ENCODE measurements around the gene PDS5B.

PDS5B gene

GRCh38 chr13:32731074-32731473, 144.8 kb downstream of the PDS5B start:
- no peak for DNase-seq

DNA sequence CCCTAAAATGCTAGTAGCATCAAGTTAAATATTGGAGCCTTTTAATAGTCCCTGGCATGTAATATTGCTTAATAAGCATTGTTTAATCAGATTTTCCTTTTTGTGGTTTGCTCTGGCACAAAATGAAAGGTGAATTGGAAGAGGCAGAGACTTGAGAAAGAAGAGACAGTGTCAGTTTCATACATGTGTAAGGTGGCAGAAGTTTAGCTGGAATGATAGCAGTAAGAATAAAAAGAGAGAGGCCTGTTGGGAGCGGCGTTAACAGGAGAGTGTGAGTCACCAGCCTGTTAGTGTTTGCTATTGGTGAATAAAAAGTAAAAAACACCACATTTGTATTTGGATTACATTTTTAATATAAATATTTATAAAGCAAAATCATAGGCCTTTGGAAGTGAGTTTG, 145.3 kb downstream of the PDS5B start:
- DNase-seq: no peak

- DNase-seq: no peak
Observed at GRCh38 chr13:32733690-32734089, 147.4 kb downstream of the PDS5B start.

DNA sequence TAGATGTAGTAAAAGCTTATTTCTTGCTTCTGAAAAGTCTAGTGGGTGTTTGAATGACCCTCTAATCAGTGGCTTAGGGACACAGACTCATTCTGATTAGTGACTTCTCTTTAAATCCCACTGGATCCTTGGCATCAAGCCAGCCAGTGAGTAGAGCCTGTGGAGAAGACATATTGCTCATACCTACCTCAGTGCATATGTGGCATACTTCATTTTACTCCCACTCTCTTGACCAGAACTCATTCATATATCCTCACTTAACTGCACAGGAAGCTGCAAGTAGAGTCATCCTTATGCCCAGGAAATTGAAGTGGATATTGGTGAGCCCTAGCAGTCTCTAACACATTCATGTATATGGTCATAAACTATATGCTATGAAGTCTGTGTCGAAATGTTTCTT, 148.3 kb downstream of the PDS5B start:
- no peak for DNase-seq

GRCh38 chr13:32735859-32736258, 149.6 kb downstream of the PDS5B start:
- no peak for DNase-seq

GRCh38 chr13:32736648-32737047, 150.4 kb downstream of the PDS5B start:
- no peak for DNase-seq

DNA sequence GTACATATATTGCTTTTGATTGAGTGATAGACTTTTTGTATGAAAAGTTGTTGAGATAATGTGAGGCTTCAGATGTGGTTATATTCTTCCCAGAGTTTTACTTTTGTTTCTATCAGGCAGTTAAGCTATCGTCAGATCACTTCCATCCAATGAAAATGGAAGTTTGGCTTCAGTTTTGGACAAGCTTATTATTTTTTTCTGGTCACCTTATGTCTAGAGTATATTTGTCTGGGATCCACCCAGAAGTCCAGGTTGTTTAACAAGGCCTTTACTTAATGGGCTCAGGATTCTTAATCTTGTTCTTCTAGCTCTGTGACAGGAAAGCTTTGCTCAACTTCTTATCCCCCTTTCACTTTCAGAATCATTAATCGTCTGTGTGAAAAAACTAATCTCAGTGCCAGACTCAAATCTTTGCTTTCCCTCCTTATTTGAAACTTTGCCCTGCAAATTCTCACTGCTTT, 150.9 kb downstream of the PDS5B start:
- DNase-seq: no peak

DNA sequence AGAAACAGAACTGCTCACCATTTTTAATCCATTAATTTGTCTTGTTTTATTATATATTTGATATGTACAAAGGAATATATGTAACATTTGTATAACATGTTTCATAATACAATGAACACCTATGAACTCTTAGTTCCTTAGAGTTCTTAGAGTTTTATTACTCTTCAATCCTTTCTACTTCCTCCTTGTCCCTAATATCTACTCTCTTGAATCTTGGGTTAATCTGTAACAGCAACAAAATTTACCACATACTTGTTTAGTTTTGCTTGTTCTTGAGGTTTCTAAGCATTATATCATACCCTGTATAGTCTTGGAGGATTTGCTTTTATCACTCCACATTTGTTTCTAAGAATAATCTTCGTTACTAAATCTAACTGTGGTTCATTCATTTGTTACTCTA, 151.4 kb downstream of the PDS5B start:
- DNase-seq: no peak

DNA sequence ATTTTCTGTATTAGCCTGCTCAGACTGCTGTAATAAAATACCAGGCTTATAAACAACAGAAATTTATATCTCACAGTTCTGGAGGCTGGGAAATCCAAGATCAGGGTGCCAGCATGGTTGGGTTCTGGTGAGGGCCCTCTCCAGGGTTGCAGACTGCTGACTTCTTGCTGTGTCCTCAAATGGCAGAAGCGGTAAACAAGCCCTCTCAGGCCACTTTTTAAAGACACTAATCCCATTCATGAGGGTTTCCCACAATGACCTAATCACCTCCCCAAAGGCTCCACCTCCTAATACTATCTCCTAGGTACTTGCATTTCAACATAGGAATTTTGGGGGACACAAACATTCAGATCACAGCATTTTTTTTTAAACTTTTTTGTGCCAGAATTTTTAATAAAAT, 159.3 kb downstream of the PDS5B start:
- DNase-seq: no peak

- DNase-seq: no peak
Observed at GRCh38 chr13:32746474-32746873, 160.2 kb downstream of the PDS5B start.

- DNase-seq: no peak
Observed at GRCh38 chr13:32748305-32748704, 162.1 kb downstream of the PDS5B start.

DNA sequence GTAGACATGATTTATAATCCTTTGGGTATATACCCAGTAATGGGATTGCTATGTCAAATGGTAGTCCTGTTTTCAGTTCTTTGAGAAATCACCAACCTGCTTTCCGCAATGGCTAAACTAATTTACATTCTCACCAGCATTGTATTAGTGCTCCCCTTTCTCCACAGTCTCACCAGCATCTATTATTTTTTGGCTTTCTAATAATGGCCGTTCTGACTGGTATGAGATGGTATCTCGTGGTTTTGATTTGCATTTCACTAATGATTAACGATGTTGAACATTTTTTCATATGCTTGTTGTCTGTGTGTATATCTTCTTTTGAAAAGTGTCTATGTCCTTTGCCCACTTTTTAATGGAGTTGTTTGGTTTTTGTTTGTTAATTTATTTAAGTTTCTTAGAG, 165.1 kb downstream of the PDS5B start:
- DNase-seq: no peak

DNA sequence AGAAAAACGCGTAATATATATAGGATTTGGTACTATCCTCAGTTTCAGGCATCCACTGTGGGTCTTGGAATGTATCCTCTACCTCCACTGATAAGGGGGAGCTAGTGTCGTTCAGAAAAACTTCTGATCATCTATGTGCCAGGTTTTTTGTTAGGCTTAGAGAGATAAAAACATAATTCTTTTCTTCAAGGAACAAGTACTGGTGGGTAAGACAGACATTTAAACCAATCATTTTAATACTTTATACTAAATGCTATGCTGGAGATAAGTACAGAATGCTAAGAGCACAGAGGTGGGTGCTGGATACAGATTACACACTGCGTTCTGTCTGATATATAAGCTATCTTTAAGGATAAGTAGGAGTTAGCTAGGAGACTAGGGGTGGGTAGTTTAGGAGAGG, 166.1 kb downstream of the PDS5B start:
- DNase-seq: no peak

DNA sequence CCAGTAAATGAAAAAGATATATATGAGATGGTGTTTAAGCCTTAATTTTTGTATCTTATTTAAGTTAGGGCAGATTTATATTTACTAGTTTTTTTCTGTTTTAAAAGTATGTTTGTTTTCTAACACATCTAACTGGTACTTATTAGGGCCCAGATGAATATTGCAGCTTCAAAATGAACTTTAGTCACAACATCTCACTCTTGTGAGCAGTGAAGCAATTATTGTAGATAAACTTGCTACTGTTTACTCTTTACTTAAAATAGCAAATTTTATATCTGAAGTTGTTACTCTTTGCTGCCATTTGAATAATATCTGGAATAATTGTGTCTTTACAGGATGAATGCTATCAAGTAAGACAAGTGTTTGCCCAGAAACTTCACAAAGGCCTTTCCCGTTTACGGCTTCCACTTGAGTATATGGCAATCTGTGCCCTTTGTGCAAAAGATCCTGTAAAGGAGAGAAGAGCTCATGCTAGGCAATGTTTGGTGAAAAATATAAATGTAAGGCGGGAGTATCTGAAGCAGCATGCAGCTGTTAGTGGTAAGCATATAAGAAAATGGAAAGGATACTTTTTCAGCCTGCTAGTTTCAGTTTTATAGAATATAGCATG, 166.8 kb downstream of the PDS5B start:
- DNase-seq: no peak

DNA sequence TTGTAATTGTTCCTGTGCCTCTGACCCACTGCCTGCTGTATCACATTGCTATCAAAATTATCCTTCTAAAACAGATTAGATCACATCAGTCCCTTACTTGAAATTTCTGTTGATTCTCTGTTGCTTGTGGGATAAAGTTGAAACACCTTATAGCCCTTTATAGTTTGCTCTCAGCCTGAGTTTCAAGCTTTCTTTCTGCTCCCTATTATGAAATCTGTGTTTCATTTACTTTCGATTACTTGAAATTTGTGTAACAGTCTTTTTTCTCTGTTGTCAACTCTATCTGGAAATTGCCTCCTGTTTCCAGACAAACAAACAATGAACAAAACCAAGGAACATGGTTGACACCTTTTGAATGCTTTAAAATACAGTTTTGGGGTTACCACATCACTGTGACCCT, 167.9 kb downstream of the PDS5B start:
- DNase-seq: no peak

DNA sequence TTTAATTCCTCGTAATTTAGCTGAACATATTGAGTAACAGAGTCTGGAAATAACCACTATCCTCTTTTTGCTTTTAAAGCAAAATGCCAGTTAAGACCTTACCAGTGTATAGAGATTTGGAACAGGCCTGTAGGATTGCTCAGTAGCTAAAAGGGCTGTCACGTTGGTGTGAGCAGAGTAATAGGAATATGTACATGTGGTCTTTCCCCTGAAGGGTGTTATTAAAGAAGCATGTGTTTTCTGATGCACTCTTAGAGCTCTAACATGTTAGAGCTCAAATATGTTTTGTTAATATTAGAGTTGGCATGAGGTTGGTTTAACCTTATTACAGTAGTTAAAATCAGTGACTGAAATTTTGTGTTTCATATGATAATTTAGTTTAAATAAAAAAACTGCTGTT, 172.9 kb downstream of the PDS5B start:
- no peak for DNase-seq

- no peak for DNase-seq
Observed at GRCh38 chr13:32761472-32761871, 175.2 kb downstream of the PDS5B start.

DNA sequence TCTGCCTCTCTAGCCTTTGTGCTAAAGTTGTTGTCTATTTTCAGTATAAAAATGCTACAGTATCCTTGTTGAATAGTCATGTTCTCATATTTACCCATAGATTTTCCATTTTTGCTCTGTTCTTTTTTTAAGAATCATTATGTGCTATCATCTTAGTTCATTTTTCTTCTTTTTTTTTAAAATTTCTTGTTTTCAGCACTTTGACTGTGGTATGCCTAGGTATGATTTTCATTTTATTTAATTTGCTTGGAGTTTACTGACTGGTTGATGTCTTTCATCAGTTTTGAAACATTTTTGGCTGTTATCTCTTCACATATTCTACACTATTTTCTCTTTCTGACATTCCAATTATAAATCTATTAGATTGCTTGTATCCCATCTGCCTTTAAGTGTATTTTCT, 192.9 kb downstream of the PDS5B start:
- DNase-seq: no peak

DNA sequence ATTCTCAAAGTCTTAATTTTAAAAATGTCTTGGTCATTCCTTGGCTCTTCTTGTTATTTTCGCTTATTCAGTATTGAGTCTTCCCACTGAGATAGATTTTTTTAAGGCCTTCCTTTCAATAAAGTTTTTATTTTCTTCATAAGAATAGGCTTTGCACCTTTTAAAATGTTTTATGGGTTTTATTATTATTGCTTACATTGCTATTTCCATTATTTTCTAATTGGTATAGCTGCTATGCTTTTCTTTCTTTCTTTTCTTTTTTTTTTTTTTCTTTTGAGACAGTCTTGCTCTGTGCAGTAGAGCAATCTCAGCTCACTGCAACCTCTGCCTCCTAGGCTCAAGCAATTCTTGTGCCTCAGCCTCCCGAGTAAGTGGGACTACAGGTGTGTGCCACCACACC, 195.7 kb downstream of the PDS5B start:
- no peak for DNase-seq

DNA sequence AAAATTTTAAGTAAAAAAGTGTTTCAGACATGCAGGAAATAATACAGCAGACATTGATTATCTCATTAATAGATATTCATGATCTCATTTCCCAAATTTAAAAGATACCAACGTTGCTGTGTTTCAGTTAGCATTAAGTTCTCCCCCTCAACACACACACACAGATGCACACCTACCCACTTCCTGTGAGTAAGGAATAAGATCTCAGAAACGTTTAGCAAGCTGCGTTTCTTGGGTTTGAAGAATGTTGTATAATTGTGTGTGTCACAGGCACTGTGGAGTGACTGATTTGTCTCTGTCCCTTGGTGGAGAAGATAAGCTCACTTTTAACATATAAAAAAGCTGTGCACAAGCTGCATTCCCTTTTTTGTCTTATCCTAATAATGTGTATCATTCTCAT, 196.8 kb downstream of the PDS5B start:
- no peak for DNase-seq

GRCh38 chr13:32790731-32791130, 204.5 kb downstream of the PDS5B start:
- DNase-seq: no peak

DNA sequence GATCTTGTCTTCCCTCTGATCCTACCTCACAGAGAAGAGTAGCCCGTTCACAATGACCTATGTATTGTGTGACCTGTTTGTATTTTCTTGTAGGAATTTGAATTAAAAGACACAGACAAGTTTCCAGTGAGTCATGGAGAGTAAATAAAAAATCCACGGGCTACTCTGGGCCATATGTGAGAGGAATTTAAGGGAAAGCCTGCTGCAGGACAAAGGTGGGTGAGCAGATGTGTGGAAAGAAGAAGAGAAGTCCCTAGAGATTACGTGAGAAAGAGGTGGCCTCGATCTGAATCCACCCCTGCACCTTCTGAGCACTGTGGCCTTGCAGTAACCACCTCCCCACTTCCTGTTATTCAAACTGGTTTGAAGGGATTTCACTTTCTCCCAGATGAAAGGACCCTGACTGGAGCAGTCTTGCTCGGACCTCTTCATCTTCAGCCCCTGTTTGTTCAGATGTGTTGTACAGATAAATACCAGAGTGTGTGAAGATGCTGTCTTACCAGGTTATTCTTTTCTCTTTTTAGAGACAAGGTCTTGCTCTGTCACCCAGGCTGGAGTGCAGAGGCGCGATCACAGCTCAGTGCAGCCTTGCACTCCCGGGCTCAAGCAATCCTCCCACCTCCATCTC, 205.4 kb downstream of the PDS5B start:
- DNase-seq: no peak

- no peak for DNase-seq
Observed at GRCh38 chr13:32796754-32797153, 210.5 kb downstream of the PDS5B start.

DNA sequence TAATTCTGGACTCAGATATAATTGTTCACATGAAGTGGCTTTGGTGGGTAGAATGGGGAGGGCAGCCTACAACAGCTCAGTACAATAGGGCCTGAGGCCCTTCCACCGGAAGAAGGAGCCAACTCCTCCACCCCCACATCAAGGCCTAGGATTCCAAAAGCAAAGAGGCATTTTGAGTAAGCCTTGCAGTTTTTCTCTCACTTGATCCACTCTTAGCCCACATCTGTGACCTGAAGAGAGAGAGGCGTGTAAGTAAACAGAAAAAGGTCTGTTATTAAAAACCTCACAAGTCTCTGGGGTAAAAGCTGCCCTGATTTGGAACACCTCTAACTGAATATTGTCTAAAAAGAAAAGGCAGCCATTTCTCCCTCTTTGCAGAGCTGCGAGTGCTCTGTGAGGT, 215.9 kb downstream of the PDS5B start:
- DNase-seq: no peak

GRCh38 chr13:32804673-32805230, 218.5 kb downstream of the PDS5B start:
- no peak for DNase-seq

Data from NCI-H1694 (cell line).